NCI-H2227 (cell line): ENCODE measurements around the gene SEPTIN6.
"Not testable (repeated sequence)": the region's sequence is repeated elsewhere in the genome, so short reads cannot be mapped to it uniquely, and the experiment has no call there.

Experiments used
- DNase-seq: peaks from one replicate; lab custom pipeline; 2025; ENCODE audit not compliant: unreplicated experiment; lab: John Stamatoyannopoulos, UW

SEPTIN6 gene

GRCh38 chrX:119692191-119693039 is 553 bp downstream of the SEPTIN6 start:
- DNase-seq = peak; percentile 65

GRCh38 chrX:119690921-119691716 is 1.8 kb downstream of the SEPTIN6 start:
- DNase-seq = peak; percentile 88

- no peak for DNase-seq
Measured at GRCh38 chrX:119688911-119689321, 4.1 kb downstream of the SEPTIN6 start.

GRCh38 chrX:119687661-119688413 is 5.1 kb downstream of the SEPTIN6 start:
- DNase-seq = peak; percentile 14

DNA sequence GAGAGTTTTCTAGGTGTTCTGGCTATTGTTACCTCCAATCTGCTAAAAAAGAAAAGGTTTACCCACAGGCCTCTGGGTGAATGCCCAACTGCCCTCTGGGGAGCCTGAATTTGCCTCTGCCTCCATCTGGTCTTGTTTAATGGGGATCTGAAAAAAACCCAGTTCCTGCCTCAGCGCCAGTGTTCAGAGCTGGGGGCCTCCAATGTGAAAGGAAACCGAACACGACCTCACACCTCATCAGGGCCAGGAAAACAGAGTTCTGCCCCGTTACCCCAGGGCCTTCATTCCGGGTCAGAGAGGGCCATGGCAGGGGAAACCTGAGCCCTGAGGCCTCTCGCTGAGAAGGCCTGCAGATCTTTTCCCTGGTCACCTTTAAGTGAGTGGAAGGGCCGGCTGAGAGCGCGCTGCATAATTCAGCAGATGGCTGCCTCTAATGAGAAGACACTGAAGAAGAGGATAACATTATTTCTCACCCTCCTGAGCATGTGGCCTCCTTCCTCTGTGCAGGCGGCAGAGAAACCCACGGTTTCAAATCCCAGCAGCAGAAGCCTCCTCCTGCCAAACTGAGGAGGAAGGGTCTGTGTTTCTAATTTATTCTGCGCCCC is 6.8 kb downstream of the SEPTIN6 start:
- peak; percentile 37 for DNase-seq

- peak; percentile 85 for DNase-seq
Measured at GRCh38 chrX:119685225-119686066, 7.5 kb downstream of the SEPTIN6 start.

DNA sequence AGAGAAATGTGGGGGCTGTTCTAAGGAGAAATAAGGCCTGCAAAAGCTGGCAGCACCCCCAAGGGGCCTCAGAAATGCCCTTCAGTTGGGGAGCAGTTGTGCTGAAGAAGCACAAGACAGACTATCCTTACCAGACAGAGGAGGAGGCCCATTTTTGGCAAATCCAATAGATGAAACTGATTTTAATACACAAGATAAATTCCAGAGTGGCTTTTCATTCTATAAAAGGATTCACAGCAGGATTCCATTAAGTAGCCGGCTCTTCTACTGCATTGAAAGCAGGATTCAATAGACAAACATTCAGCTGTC is 8.1 kb downstream of the SEPTIN6 start:
- DNase-seq = no peak

DNA sequence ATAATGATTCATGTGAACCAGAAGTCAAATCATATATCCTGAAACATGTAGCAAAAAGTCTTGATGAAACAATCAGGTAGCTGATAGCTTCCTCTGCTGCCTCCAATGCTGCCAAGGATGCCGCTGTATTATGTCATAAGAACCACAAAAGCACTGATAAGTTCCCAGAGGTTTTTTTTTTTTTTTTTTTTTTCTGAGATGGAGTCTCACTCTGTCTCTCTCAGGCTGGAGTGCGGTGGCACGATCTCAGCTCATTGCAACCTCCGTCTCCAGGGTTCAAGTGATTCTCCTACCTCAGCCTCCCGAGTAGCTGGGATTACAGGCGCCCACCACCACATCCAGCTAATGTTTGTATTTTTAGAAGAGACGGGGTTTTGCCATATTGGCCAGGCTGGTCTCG is 8.7 kb downstream of the SEPTIN6 start:
- DNase-seq = not testable (repeated sequence)

DNA sequence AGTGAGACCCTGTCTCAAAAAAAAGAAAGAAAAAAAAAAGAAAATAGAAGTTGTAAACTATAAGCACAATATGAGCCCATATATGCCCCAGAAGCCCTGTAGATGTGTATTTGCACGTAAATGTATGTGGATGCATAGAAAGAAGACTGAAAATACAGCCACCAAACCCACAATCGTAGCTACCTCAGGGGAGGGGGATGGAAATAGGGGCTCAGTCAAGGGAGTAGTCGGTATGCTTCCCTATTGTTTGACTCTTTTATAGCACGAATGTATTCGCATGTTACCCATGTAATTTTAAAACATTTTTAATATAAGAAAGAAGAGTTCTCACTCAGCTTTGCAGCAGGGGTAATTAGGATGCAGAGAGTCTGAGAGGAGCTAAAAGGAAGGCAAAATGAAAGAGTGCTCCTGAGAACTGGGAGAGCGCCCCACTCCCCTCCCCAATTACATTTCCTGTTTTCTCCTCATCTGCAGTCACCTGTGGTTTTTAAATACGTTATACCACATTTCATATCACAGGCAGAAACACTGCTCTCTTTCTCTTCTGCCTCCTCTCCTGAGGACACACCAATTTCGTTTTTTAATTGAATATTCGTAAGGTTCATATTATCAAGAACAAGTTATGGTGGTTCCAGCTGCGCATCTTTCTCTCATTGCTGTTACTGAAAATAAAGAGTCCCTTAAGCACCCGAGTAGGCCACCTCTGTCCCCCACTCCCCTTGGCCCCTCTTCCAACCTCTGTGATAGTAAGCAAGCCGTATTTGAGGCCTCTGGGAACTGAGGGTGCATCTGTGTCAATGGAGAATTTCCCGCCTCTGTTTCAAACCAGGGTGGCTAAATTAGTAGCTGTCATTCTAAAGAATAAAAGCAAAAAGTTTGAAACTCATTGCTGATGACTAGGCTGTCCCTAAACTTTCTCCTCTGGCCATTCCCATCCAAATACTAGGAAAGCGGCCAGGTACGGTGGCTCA is 10.7 kb downstream of the SEPTIN6 start:
- no peak for DNase-seq

DNA sequence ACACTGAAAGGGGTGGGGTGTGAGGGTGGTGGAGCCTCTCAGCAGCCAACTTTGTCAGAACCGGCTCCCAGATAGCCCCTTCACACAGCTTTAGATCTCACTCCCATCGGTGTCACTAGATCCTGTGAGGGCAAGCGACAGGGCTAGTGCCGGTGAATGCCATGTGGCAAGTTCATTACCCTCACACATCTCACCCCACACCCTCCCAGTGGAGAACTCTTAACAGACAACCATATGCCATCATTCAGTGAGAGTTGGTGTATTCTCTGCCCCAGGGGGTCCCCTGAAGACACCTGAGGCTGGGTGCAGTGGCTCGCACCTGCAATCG is 15.3 kb downstream of the SEPTIN6 start:
- no peak for DNase-seq

GRCh38 chrX:119676949-119677653 is 15.9 kb downstream of the SEPTIN6 start:
- DNase-seq = no peak

GRCh38 chrX:119673336-119673735 is 19.6 kb downstream of the SEPTIN6 start:
- no peak for DNase-seq

DNA sequence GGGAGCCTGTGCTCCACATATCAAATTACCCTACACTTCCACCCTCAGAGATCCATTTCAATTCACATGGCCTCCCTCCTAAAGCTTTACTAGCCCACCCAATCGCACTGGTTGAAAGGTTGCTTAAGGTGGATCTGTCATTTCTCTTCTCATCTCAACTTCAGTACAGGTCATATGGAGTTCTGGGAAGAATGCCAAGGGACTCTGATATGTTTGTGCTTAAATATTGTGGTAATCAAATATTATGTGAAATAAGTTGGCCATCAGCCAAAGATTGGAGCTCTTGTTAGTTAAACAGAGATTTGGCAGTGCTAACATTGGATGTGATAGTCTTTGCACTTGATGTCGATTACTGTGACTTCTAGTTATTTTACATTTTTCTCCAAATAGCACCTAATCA is 20.5 kb downstream of the SEPTIN6 start:
- DNase-seq = peak; percentile 83

DNA sequence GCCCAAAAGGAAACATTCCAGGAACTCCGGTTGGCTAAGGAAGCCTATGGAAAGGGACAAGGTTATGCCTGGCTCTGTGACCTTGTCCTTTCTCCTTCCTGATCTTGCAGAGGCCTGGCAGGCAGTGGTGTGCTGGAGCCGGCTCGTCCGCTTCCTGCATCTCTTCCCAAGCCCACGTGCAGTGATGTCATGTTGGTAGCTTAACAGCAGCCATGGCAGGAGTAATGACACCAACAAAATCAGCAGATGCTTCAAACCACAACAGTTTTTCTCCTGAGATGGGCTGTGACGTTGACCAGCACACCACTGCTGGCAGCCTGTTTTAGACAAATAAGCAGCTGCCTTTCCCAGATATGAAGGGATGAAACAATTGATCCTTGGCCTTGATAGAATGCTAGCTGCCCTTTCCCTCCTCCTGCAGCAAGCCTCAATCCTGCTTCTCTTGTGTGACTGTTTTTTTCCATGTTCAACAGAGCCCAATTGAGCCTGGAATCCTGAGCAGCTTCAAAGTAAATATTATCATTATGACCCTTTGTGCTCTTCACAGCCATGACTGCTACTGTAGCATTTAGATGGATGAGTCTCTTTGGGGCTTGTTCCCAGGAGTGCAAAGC is 23.4 kb downstream of the SEPTIN6 start:
- peak; percentile 83 for DNase-seq

- DNase-seq = no peak
Measured at GRCh38 chrX:119667111-119667878, 25.7 kb downstream of the SEPTIN6 start.

DNA sequence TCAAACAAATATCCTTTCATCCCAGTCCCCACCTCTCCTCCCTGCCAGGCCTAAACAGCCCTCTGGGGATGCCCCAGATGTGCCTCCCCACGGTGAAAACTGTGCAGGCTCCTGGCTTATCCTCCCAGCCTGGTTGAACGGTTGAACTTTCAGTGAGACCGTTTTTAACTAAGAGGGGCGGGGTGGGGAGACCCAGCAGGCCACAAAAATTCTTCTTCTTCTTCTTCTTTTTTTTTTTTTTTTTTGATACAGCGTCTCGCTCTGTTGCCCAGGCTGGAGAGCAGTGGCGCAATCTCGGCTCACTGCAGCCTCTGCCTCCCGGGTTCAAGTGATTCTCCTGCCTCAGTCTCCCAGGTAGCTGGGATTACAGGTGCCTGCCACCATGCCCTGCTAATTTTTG is 28.1 kb downstream of the SEPTIN6 start:
- not testable (repeated sequence) for DNase-seq

- no peak for DNase-seq
Measured at GRCh38 chrX:119661486-119661885, 31.5 kb downstream of the SEPTIN6 start.
